GM13977 (cell line): ENCODE measurements around the gene ZNF467.
A peak's percentile ranks its signal among the peaks of the same experiment; 100 is the strongest.

Experiments
- DNase-seq: peaks from one replicate; pipeline ENCODE4 v3.0.0; 2012; ENCODE audit warnings: low spot score
- in situ Hi-C: fragments of 300-500 bp; cut with MboI; formaldehyde crosslinking; loops from one replicate; pipeline ENCODE4 v1.12.0; 2022; ENCODE audit warnings: low sequenced_read_pairs, low pct_unique_long_range_greater_than_20kb, mixed read lengths, inconsistent platforms; ENCODE audit not compliant: unreplicated experiment
- TF ChIP-seq, protein P1 (sequence below): IDR thresholded peaks from 2 replicates; pipeline ENCODE4 v1.5.1; 2012; ENCODE audit warnings: mild to moderate bottlenecking, control low read depth; ENCODE audit not compliant: insufficient read depth; ENCODE audit errors: extremely low read depth, missing control alignments

Gene ZNF467

DNA sequence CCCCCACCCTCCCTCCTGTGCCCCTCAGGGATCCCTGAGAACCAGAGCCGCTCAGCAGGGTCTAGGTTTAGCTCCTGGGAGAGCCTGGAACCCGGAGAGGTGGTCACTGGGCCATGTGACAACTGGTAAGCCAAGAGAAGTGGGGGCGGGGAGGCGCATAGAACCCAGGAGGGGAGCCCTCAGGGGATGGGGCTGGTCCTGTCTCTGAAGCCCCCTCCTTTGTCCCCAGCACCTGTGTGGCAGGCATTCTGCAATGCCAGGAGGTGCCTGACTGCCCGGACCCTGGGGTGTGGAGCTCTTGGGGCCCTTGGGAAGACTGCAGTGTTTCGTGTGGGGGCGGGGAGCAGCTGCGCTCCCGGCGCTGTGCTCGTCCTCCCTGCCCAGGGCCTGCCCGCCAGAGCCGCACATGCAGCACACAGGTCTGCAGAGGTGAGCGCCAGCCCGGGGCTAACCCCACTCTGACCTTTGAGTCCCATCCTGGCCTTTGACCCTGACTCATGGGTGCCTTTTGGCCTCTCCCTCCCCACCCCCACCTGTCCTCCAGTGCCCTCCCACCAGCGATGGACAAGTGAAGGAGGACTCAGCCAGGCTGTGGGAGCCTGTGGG, 42.4 kb upstream of the ZNF467 start:
- no peak for DNase-seq
- TF ChIP-seq, protein P1, sequence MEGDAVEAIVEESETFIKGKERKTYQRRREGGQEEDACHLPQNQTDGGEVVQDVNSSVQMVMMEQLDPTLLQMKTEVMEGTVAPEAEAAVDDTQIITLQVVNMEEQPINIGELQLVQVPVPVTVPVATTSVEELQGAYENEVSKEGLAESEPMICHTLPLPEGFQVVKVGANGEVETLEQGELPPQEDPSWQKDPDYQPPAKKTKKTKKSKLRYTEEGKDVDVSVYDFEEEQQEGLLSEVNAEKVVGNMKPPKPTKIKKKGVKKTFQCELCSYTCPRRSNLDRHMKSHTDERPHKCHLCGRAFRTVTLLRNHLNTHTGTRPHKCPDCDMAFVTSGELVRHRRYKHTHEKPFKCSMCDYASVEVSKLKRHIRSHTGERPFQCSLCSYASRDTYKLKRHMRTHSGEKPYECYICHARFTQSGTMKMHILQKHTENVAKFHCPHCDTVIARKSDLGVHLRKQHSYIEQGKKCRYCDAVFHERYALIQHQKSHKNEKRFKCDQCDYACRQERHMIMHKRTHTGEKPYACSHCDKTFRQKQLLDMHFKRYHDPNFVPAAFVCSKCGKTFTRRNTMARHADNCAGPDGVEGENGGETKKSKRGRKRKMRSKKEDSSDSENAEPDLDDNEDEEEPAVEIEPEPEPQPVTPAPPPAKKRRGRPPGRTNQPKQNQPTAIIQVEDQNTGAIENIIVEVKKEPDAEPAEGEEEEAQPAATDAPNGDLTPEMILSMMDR: no peak
- in situ Hi-C loops: no loop called here

DNA sequence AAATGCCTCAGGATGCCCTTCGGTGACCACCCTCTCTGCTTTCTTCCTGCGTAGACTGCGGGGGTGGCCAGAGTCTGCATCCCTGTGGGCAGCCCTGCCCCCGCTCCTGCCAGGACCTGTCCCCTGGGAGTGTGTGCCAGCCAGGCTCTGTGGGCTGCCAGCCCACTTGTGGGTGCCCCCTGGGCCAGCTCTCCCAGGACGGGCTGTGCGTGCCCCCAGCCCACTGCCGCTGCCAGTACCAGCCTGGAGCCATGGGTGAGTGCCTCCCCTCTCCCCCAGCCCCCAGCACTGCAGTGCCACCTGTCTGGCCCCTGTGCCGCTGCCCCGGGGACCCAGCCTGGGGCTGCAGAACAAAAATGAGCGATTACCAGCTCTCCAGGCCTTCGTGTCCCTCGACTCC, 41.7 kb upstream of the ZNF467 start:
- in situ Hi-C loops: no loop called here
- no peak for DNase-seq
- TF ChIP-seq, protein P1: no peak

DNA sequence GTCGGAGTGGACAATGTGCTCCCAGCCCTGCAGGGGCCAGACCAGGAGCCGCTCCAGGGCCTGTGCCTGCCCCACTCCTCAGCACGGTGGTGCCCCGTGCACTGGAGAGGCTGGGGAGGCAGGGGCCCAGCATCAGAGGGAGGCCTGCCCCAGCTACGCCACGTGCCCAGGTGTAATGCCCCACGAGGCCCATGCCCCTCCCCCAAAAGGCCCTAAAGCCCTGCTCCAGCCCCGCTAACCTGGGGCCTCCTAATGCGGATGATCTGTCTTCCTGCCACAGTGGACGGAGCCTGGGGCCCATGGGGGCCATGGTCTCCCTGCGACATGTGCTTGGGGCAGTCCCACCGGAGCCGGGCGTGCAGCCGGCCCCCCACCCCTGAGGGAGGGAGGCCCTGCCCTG, 41.1 kb upstream of the ZNF467 start:
- TF ChIP-seq, protein P1: no peak
- in situ Hi-C loops: no loop called here
- no peak for DNase-seq

DNA sequence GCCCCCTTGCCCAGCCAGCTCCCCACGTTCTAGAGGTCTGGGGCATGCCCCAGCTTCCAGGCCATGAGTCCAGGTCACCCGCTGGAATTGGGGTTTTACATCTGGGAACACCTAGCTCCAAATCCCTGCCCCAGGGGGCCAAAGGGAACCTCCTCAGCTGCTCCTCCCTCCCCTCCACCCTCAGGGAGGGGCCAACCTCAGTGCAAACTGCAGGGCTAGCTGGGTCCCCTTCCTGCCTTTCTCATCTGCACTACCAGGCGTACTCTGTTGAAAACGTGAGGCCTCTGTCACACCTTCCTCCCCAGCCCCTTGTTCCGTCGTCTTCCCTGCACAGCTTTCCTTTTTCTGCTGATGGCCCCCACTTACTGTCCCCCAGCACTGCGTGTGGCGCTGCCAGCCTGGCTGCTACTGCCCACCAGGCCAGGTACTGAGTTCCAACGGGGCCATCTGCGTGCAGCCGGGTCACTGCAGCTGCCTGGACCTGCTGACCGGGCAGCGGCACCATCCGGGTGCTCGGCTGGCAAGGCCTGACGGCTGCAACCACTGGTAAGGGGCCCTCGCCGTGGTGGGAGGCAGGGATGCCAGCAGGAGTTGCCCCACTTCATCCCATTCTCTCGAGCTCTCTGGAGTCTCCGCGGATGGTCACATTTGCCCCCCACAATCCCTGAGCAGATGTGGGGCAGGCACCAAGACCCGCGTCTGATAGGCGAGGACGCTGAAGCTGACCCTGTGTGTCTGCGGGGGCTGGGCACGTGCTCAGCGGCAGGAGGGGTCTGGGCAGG, 40.1 kb upstream of the ZNF467 start:
- in situ Hi-C loops: no loop called here
- TF ChIP-seq, protein P1: no peak
- no peak for DNase-seq

DNA sequence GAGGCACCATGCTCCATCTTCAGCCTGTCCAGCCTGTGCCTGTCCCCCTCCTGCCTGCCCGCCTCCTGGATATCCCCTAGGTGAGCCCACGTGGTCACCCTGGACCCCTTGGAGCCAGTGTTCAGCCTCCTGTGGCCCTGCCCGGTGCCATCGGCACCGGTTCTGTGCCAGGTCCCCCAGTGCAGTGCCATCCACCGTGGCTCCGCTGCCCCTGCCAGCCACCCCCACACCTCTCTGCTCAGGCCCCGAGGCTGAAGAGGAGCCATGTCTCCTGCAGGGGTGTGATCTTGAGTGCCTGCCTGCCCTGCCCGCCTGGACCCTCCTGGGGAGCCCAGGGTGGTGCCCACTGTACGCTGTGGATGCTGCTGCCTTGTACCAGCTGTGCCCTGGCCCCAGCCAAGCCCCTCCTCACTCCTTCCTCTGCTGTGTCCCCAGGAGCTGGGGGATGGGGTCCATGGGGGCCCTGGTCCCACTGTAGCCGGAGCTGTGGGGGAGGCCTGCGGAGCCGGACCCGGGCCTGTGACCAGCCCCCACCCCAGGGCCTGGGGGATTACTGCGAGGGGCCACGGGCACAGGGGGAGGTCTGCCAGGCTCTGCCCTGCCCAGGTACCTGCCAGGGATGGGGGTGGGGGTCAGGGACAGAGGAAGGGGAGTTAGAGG, 38.6 kb upstream of the ZNF467 start:
- DNase-seq: no peak
- in situ Hi-C loops: no loop called here
- TF ChIP-seq, protein P1: no peak

DNA sequence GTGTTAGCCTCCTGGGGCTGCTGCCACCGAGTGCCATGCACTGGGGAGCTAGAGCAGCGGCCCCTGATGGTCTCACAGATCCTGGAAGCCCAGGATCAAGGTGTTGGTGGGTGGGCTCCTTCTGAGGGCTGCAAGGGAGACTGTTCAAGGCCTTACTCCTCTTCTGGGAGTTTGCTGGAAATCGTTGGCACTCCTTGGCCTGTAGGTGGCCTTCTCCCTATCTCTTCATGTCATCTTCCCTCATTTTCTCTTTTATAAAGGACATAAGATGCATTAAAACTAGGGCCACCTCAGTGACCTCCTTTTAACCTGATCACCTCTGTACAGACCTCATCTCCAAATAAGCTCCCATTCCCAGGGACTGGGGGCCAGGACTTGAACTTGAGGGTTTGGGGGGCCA, 37.8 kb upstream of the ZNF467 start:
- TF ChIP-seq, protein P1: peak; percentile 30
- no peak for DNase-seq
- in situ Hi-C loops: no loop called here
